ENCODE data around the gene MROH8. TPM values are rescaled to one million over a fixed set of nuclear protein-coding genes. Genes with fewer than 3 reads are reported as not detected.
A peak's percentile ranks its signal among the peaks of the same experiment; 100 is the strongest.

MROH8 gene
- total and polyA plus RNA-seq, 2 experiments from 2014 or later = 3.7 to 3.9 TPM

GRCh38 chr20:37090407-37090806 lies 88.9 kb downstream of the MROH8 start:
- WGBS (ENCODE audit: low lambda C conversion rate, missing lambda C conversion rate) = 94% methylated on average over 2 of the region's 2 CpGs
- H3K4me3 ChIP-seq = no peak overlapping the region
- no peaks in the 10 kb centered on the region for H3K4me1 ChIP-seq (ENCODE audit: insufficient read depth)
- H4K20me1 ChIP-seq (ENCODE audit: insufficient read depth, poor library complexity, severe bottlenecking) = no peaks in the 10 kb centered on the region
- no peaks in the 10 kb centered on the region for H3K36me3 ChIP-seq (replicated peaks; ENCODE audit: insufficient read depth, low read depth)
- no peak for DNase-seq (ENCODE audit: low spot score)
- H3K27ac ChIP-seq = no peak overlapping the region
- H3K27me3 ChIP-seq = no peaks in the 10 kb centered on the region
- peaks cover 27% of the 10 kb centered on the region for H3K79me2 ChIP-seq
- no peak overlapping the region for H2AFZ ChIP-seq
- H3K4me2 ChIP-seq = no peak overlapping the region
- H3K9me2 ChIP-seq (replicated peaks; ENCODE audit: insufficient read depth) = no peaks in the 10 kb centered on the region
- H3K9me3 ChIP-seq (ENCODE audit: low read depth) = no peaks in the 10 kb centered on the region
- no peak for TF ChIP-seq EZH2 (IDR thresholded peaks at IDR 0.05; ENCODE audit: borderline replicate concordance)
- TF ChIP-seq EZH2phosphoT487 (IDR thresholded peaks at IDR 0.05; ENCODE audit: low read depth, severe bottlenecking, unreplicated experiment) = no peak
- no peak for TF ChIP-seq CTCF (IDR thresholded peaks at IDR 0.05; ENCODE audit: poor library complexity)

GRCh38 chr20:37081717-37082289 lies 97.5 kb downstream of the MROH8 start:
- H3K27ac ChIP-seq = no peak overlapping the region
- no peaks in the 10 kb centered on the region for H3K27me3 ChIP-seq
- H3K79me2 ChIP-seq = no peaks in the 10 kb centered on the region
- WGBS (ENCODE audit: low lambda C conversion rate, missing lambda C conversion rate) = 85% methylated on average over 5 of the region's 5 CpGs
- DNase-seq (ENCODE audit: low spot score) = no peak
- no peaks in the 10 kb centered on the region for H4K20me1 ChIP-seq (ENCODE audit: insufficient read depth, poor library complexity, severe bottlenecking)
- H3K9me3 ChIP-seq (ENCODE audit: low read depth) = no peaks in the 10 kb centered on the region
- no peaks in the 10 kb centered on the region for H3K4me1 ChIP-seq (ENCODE audit: insufficient read depth)
- no peak overlapping the region for H2AFZ ChIP-seq
- no peak overlapping the region for H3K4me2 ChIP-seq
- TF ChIP-seq EZH2phosphoT487 (IDR thresholded peaks at IDR 0.05; ENCODE audit: low read depth, severe bottlenecking, unreplicated experiment) (no peak), CTCF (IDR thresholded peaks at IDR 0.05; ENCODE audit: poor library complexity) (peak; percentile 37)
- H3K4me3 ChIP-seq = no peak overlapping the region
- no peaks in the 10 kb centered on the region for H3K9me2 ChIP-seq (replicated peaks; ENCODE audit: insufficient read depth)
- H3K36me3 ChIP-seq (replicated peaks; ENCODE audit: insufficient read depth, low read depth) = no peaks in the 10 kb centered on the region

GRCh38 chr20:37077009-37077408 lies 102.3 kb downstream of the MROH8 start:
- H3K27ac ChIP-seq = no peak overlapping the region
- no peaks in the 10 kb centered on the region for H3K9me3 ChIP-seq (ENCODE audit: low read depth)
- WGBS (ENCODE audit: low lambda C conversion rate, missing lambda C conversion rate) = over 99% methylated on average over 8 of the region's 8 CpGs
- H4K20me1 ChIP-seq (ENCODE audit: insufficient read depth, poor library complexity, severe bottlenecking) = no peaks in the 10 kb centered on the region
- DNase-seq (ENCODE audit: low spot score) = no peak
- H3K79me2 ChIP-seq = no peaks in the 10 kb centered on the region
- H3K36me3 ChIP-seq (replicated peaks; ENCODE audit: insufficient read depth, low read depth) = no peaks in the 10 kb centered on the region
- H3K4me2 ChIP-seq = no peak overlapping the region
- no peaks in the 10 kb centered on the region for H3K9me2 ChIP-seq (replicated peaks; ENCODE audit: insufficient read depth)
- H3K4me1 ChIP-seq (ENCODE audit: insufficient read depth) = no peaks in the 10 kb centered on the region
- H3K27me3 ChIP-seq = no peaks in the 10 kb centered on the region
- H3K4me3 ChIP-seq = no peak overlapping the region
- no peak overlapping the region for H2AFZ ChIP-seq
- TF ChIP-seq EZH2phosphoT487 (IDR thresholded peaks at IDR 0.05; ENCODE audit: low read depth, severe bottlenecking, unreplicated experiment) (no peak), CTCF (IDR thresholded peaks at IDR 0.05; ENCODE audit: poor library complexity) (no peak), EZH2 (IDR thresholded peaks at IDR 0.05; ENCODE audit: borderline replicate concordance) (no peak)
